PFSK-1 (cell line): Measurements from ENCODE around the gene CCDC9B.

Source experiments
- FOXP2 ChIP-seq: optimal IDR thresholded peaks from 2 replicates; pipeline ENCODE3; 2011; ENCODE audit warnings: borderline replicate concordance, control low read depth, inconsistent platforms; ENCODE audit not compliant: insufficient read depth; ENCODE audit errors: extremely low read length, extremely low read depth
- POLR2AphosphoS5 ChIP-seq: IDR thresholded peaks from 2 replicates; pipeline ENCODE4 v1.6.1; 2012; ENCODE audit warnings: low read depth, mild to moderate bottlenecking, control low read depth, low read length, moderate library complexity
- SIN3A ChIP-seq: IDR thresholded peaks from 2 replicates; pipeline ENCODE4 v1.6.1; 2012; ENCODE audit warnings: mild to moderate bottlenecking, low read length, moderate library complexity, borderline replicate concordance; ENCODE audit not compliant: insufficient read depth
- TAF1 ChIP-seq: IDR thresholded peaks from 2 replicates; pipeline ENCODE4 v1.6.1; 2012; ENCODE audit warnings: low read length, control low read depth, borderline replicate concordance; ENCODE audit not compliant: insufficient read depth
- TF ChIP-seq, protein P1 (sequence below), 2 experiments: IDR thresholded peaks; 2 replicates each; pipeline versions ENCODE4 v1.6.1 to v1.8.0; 2011 to 2012; ENCODE audit warnings: low read depth in 2 of 2, low read length in 2 of 2, control low read depth in 1 of 2, inconsistent platforms in 1 of 2, mild to moderate bottlenecking in 1 of 2, moderate library complexity in 1 of 2; ENCODE audit not compliant: insufficient read depth in 1 of 2

Gene CCDC9B

DNA sequence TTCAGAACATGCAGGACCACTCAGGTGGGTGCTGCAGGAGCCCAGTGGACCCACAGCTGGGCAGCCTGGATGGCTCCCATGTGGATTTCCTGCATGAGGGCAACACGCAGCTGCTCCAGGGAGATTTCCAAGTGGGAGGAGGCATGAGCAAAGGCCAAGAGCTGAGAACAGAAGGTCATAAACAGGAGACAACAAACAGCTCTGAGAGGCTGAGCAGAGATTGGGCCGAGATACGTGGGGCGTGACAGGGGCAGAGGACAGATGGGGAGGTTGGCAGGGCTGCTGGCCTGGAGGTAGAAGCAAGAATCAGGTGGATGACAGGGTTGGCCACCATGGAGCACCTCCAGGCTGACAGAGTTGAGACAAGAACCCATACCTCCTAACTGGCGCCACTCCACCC is 13.0 kb upstream of the CCDC9B start:
- TF ChIP-seq, protein P1, sequence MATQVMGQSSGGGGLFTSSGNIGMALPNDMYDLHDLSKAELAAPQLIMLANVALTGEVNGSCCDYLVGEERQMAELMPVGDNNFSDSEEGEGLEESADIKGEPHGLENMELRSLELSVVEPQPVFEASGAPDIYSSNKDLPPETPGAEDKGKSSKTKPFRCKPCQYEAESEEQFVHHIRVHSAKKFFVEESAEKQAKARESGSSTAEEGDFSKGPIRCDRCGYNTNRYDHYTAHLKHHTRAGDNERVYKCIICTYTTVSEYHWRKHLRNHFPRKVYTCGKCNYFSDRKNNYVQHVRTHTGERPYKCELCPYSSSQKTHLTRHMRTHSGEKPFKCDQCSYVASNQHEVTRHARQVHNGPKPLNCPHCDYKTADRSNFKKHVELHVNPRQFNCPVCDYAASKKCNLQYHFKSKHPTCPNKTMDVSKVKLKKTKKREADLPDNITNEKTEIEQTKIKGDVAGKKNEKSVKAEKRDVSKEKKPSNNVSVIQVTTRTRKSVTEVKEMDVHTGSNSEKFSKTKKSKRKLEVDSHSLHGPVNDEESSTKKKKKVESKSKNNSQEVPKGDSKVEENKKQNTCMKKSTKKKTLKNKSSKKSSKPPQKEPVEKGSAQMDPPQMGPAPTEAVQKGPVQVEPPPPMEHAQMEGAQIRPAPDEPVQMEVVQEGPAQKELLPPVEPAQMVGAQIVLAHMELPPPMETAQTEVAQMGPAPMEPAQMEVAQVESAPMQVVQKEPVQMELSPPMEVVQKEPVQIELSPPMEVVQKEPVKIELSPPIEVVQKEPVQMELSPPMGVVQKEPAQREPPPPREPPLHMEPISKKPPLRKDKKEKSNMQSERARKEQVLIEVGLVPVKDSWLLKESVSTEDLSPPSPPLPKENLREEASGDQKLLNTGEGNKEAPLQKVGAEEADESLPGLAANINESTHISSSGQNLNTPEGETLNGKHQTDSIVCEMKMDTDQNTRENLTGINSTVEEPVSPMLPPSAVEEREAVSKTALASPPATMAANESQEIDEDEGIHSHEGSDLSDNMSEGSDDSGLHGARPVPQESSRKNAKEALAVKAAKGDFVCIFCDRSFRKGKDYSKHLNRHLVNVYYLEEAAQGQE (IDR thresholded peaks at IDR 0.05; ENCODE audit: insufficient read depth in 1 of 2, low read depth in 2 of 2, low read length in 2 of 2): no peak
- TF ChIP-seq FOXP2: no peak

DNA sequence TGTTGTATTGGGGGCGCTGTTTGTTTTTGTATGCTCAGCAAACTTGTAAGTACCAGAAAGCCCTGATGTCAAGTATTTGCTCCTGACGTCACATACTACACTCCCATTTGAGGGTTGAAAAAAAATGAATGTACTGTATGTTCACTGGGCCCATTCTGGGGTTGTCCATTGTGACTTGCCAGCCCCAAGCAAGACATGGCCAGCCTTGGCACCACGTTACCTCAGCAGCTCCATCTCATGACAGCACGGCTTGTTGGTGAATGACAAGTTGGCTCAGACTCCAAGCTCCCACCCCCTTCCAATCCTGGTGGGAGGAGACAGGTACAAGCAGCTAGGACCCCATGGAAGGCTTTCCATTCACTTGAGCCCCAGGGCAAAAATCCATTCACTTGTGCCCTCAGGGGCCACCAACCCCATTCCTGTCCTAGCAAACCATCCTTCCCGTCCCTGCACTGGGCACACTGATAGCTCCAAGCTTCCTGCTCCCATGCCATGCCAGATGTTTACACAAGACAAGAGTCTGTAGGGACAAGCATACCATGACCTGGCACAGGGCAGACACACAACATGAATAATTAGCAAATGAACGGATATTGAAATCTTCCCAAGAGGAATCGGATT is 11.7 kb upstream of the CCDC9B start:
- TF ChIP-seq, protein P1 (IDR thresholded peaks at IDR 0.05; ENCODE audit: insufficient read depth in 1 of 2, low read depth in 2 of 2, low read length in 2 of 2): no peak
- TF ChIP-seq SIN3A (no peak), POLR2AphosphoS5 (no peak), FOXP2 (no peak), TAF1 (no peak)

DNA sequence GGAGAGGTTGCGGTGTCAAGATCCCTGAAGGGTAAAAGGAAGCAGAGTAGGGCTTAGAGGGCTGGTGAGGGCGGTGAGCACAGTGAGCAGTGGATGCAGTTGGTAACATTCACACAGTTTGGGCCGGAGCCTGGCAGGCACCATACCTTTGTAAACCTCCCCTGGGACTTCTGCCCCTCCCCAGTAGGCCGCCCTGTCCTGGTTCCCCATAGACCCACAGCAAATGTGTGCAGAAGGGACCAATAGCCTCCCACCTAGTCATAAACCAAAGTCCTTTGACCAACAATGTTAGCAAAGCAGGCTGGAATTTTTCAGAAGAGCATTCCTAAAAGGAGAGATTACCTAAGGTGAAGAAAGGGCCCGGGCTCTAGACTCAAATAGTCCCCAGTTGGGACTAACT is 8.4 kb upstream of the CCDC9B start:
- no peak for TF ChIP-seq FOXP2
- TF ChIP-seq SIN3A: no peak
- TF ChIP-seq POLR2AphosphoS5: no peak
- TF ChIP-seq, protein P1 (IDR thresholded peaks at IDR 0.05; ENCODE audit: insufficient read depth in 1 of 2, low read depth in 2 of 2, low read length in 2 of 2): no peak
- TF ChIP-seq TAF1: no peak

DNA sequence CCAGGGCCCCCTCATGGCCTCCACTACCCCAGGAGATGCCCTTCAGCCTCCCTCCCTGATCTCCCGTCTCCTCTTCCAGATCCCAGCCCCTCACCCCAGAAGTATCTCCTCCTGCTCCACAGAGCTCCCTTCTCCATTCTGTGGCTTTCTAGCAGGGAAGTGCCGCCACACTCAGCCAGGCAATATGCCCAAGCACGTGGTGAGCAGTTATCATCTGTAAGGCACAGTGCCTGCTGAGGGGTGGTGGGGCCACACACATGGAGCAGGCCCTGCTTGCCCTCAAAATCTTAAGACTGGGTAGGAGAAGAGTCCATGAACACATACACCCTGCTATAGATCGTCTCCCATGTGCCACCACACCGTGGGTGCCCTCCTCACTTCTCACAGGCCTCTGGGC is 7.7 kb upstream of the CCDC9B start:
- TF ChIP-seq, protein P1 (IDR thresholded peaks at IDR 0.05; ENCODE audit: insufficient read depth in 1 of 2, low read depth in 2 of 2, low read length in 2 of 2): no peak
- TF ChIP-seq SIN3A (no peak), FOXP2 (no peak), TAF1 (no peak), POLR2AphosphoS5 (no peak)

DNA sequence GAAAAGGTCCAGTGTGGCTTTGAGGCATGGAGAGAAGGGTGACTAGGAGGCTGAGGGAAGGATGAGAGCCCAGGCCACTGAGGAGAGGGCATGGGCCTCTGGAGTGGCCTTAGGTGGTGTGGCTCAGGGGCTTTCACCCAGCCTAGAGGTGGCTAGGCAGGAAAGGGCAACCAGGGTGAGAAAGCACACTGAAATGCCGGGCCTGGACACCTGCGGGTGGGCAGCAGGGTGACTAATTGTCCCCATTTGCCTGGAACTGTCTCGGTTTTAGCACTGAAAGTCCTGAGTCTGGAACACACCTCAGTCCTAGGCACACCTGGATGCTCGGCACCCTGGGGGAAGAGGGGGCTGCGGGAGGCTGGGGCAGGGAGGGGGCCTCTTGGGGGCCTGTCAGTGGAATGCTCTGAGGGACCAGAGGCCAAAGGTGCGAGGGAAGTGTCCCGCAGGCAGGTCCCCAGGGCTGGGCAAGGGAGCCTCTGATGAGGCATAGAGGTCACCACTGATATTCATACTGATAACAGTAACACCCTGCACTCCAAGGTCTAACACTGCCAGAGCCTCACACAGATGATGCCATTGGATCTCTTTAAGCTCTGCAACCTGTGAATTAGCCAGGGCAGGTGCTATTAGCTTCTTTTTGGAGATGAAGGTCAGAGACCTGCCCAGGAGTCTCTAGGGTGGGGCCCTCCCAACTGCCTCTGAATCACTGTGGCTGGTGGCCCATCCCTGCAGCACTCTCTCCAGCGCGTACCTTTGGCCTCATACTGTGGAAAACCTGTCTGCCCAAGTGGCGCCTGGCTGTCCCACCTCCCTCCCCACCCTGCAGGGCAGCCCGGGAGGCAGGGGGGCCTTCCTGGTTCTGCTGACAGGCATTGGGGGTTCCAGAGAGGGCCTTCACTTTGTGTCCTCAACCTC is 7.1 kb upstream of the CCDC9B start:
- TF ChIP-seq, protein P1 (IDR thresholded peaks at IDR 0.05; ENCODE audit: insufficient read depth in 1 of 2, low read depth in 2 of 2, low read length in 2 of 2): no peak
- TF ChIP-seq POLR2AphosphoS5 (no peak), TAF1 (no peak), SIN3A (no peak), FOXP2 (no peak)
